GM18499 (cell line): ENCODE results near the gene MAN2A2.
"Not testable (repeated sequence)": the region's sequence is repeated elsewhere in the genome, so short reads cannot be mapped to it uniquely, and the experiment has no call there.

ENCODE experiments used
- ATAC-seq: cut with Tn5 transposase; IDR thresholded peaks from one replicate; pipeline ENCODE4 v1.9.1; 2021; ENCODE audit warnings: moderate number of reproducible peaks; ENCODE audit not compliant: insufficient read depth, unreplicated experiment

MAN2A2 gene

GRCh38 chr15:90870354-90871138 is 32.6 kb upstream of the MAN2A2 start:
- ATAC-seq, result no peak

- ATAC-seq, result no peak
Observed at GRCh38 chr15:90871139-90871715, 31.9 kb upstream of the MAN2A2 start.

- ATAC-seq, result no peak
Observed at GRCh38 chr15:90871716-90872485, 31.2 kb upstream of the MAN2A2 start.

GRCh38 chr15:90872486-90873184 is 30.5 kb upstream of the MAN2A2 start:
- ATAC-seq, result no peak

- no peak for ATAC-seq
Observed at GRCh38 chr15:90873488-90873997, 29.6 kb upstream of the MAN2A2 start.

- no peak for ATAC-seq
Observed at GRCh38 chr15:90873998-90874605, 29.0 kb upstream of the MAN2A2 start.

GRCh38 chr15:90874986-90875385 is 28.1 kb upstream of the MAN2A2 start:
- ATAC-seq, result not testable (repeated sequence)

GRCh38 chr15:90875549-90875981 is 27.5 kb upstream of the MAN2A2 start:
- ATAC-seq, result no peak

GRCh38 chr15:90876046-90876445 is 27.1 kb upstream of the MAN2A2 start:
- no peak for ATAC-seq

GRCh38 chr15:90876512-90877170 is 26.5 kb upstream of the MAN2A2 start:
- ATAC-seq, result no peak

- ATAC-seq, result no peak
Observed at GRCh38 chr15:90877315-90877714, 25.8 kb upstream of the MAN2A2 start.

GRCh38 chr15:90877996-90878395 is 25.1 kb upstream of the MAN2A2 start:
- ATAC-seq, result no peak

GRCh38 chr15:90878660-90879059 is 24.4 kb upstream of the MAN2A2 start:
- no peak for ATAC-seq

- no peak for ATAC-seq
Observed at GRCh38 chr15:90879730-90880366, 23.3 kb upstream of the MAN2A2 start.

GRCh38 chr15:90880381-90881145 is 22.5 kb upstream of the MAN2A2 start:
- ATAC-seq, result no peak

- no peak for ATAC-seq
Observed at GRCh38 chr15:90881181-90881977, 21.7 kb upstream of the MAN2A2 start.

- no peak for ATAC-seq
Observed at GRCh38 chr15:90881978-90882721, 21.0 kb upstream of the MAN2A2 start.
